ENCODE measurements around the gene FLT3.
"Not testable (repeated sequence)": the region's sequence is repeated elsewhere in the genome, so short reads cannot be mapped to it uniquely, and the experiment has no call there.

The FLT3 gene

DNA sequence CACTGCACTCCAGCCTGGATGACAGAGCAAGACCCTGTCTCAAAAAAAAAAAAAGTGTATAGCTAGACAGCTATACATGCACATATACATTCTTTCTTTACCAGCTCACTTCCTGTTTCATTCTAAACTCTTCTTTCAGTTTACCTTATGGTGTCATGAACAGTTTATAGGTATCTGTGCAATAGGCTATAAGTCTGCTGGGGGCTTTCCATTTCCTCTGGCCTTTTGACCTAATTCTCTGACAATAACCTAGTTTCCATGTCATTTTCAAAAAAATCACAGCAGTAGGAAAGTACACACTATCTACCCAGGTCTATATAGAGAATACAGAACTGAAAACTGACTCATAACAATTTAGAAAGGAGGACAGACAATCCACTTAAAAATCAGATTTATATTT, 87.5 kb downstream of the FLT3 start:
- Histone ChIP-seq H3K4me1 (ENCODE audit: control insufficient read depth in 1 of 2, insufficient read depth in 1 of 2, low read depth in 1 of 2, low read length in 1 of 2) (no peaks in the 10 kb centered on the region), H3K4me3 (ENCODE audit: low read depth in 1 of 2, low read length in 1 of 2) (no peak overlapping the region)

DNA sequence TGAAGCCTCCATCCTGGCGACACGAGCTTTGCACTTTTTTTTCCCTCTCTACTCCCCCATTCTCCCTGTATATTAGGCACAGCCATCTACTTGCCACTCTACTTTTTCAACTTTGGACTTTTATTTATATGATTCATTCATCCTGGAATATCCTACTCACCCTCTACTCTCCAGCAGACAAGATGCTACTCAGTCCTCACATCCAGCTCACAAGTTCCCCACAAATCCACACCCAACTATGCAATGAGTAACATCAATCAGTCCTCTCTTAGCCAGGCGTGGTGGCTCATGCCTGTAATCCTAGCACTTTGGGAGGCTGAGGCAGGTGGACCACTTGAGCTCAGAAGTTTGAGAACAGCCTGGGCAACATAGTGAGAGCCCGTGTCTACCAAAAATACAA, 88.0 kb downstream of the FLT3 start:
- no peaks in the 10 kb centered on the region for H3K27me3 ChIP-seq
- H3K4me1 ChIP-seq (ENCODE audit: control insufficient read depth in 1 of 2, insufficient read depth in 1 of 2, low read depth in 1 of 2, low read length in 1 of 2) = no peaks in the 10 kb centered on the region
- TF ChIP-seq, protein P1, sequence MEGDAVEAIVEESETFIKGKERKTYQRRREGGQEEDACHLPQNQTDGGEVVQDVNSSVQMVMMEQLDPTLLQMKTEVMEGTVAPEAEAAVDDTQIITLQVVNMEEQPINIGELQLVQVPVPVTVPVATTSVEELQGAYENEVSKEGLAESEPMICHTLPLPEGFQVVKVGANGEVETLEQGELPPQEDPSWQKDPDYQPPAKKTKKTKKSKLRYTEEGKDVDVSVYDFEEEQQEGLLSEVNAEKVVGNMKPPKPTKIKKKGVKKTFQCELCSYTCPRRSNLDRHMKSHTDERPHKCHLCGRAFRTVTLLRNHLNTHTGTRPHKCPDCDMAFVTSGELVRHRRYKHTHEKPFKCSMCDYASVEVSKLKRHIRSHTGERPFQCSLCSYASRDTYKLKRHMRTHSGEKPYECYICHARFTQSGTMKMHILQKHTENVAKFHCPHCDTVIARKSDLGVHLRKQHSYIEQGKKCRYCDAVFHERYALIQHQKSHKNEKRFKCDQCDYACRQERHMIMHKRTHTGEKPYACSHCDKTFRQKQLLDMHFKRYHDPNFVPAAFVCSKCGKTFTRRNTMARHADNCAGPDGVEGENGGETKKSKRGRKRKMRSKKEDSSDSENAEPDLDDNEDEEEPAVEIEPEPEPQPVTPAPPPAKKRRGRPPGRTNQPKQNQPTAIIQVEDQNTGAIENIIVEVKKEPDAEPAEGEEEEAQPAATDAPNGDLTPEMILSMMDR (IDR thresholded peaks at IDR 0.05) = no peak
- no peaks in the 10 kb centered on the region for H3K36me3 ChIP-seq
- H3K4me3 ChIP-seq (ENCODE audit: low read depth in 1 of 2, low read length in 1 of 2) = no peak overlapping the region
- no peaks in the 10 kb centered on the region for H3K9me3 ChIP-seq
- no peak overlapping the region for H3K27ac ChIP-seq

More for the DNA sequence above, 87.5 kb downstream of the FLT3 start:
- no peaks in the 10 kb centered on the region for H3K9me3 ChIP-seq
- H3K36me3 ChIP-seq = no peaks in the 10 kb centered on the region
- TF ChIP-seq, protein P1 (IDR thresholded peaks at IDR 0.05) = no peak
- H3K27ac ChIP-seq = no peak overlapping the region
- no peaks in the 10 kb centered on the region for H3K27me3 ChIP-seq

- Histone ChIP-seq H3K4me1 (ENCODE audit: control insufficient read depth in 1 of 2, insufficient read depth in 1 of 2, low read depth in 1 of 2, low read length in 1 of 2) (no peaks in the 10 kb centered on the region), H3K27ac (no peak overlapping the region), H3K4me3 (ENCODE audit: low read depth in 1 of 2, low read length in 1 of 2) (no peak overlapping the region), H3K36me3 (no peaks in the 10 kb centered on the region), H3K27me3 (no peaks in the 10 kb centered on the region), H3K9me3 (no peaks in the 10 kb centered on the region)
- TF ChIP-seq, protein P1 (IDR thresholded peaks at IDR 0.05) = no peak
These were observed 90.3 kb downstream of the FLT3 start for GRCh38 chr13:28010046-28010445.

- H3K27ac ChIP-seq; H3K4me3 ChIP-seq (ENCODE audit: low read depth in 1 of 2, low read length in 1 of 2); H3K4me1 ChIP-seq (ENCODE audit: control insufficient read depth in 1 of 2, insufficient read depth in 1 of 2, low read depth in 1 of 2, low read length in 1 of 2); H3K27me3 ChIP-seq; H3K36me3 ChIP-seq; H3K9me3 ChIP-seq: not testable (repeated sequence)
These were observed 95.4 kb downstream of the FLT3 start for GRCh38 chr13:28005016-28005415.

DNA sequence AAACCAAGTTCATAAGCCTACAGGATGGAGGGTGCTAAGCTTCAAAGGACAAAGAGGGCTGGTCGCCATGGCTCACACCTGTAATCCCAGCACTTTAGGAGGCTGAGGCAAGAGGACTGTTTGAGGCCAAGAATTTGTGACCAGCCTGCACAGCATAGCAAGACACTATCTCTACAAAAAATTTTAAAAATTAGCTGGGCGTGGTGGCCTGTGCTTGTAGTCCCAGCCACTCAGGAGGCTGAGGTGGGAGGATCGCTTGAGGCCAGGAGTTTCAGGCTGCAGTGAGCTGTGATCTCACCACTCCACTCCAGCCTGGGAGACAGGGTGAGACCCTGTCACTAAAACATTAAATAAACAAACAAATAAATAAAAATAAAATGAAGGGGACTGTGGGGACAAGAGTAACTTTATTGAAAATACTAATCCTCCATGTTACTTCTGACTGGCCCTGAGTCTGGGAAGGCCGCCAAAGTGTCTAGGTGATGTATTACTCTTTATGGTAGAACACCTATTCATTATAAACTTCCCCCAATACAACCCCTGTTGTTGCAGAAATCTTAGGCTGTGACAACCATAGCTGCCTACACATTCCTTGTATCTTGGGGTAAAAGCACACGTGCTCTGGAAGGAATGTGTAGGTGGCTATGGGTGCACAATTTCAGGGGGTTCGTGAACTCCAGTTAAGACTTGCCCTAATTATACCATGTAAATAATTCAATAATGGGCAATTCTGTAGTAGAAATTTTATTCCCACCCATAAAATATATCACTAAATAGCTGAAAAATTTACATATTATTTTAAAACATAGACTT, 97.3 kb downstream of the FLT3 start:
- Histone ChIP-seq H3K9me3 (no peaks in the 10 kb centered on the region), H3K36me3 (no peaks in the 10 kb centered on the region), H3K27me3 (no peaks in the 10 kb centered on the region), H3K4me3 (ENCODE audit: low read depth in 1 of 2, low read length in 1 of 2) (no peak overlapping the region), H3K4me1 (ENCODE audit: control insufficient read depth in 1 of 2, insufficient read depth in 1 of 2, low read depth in 1 of 2, low read length in 1 of 2) (no peaks in the 10 kb centered on the region), H3K27ac (no peak overlapping the region)
- TF ChIP-seq, protein P1 (IDR thresholded peaks at IDR 0.05) = no peak

GRCh38 chr13:28001837-28002473, 98.4 kb downstream of the FLT3 start:
- no peaks in the 10 kb centered on the region for H3K36me3 ChIP-seq
- no peaks in the 10 kb centered on the region for H3K27me3 ChIP-seq
- H3K27ac ChIP-seq = no peak overlapping the region
- TF ChIP-seq, protein P1 (IDR thresholded peaks at IDR 0.05) = no peak
- H3K9me3 ChIP-seq = no peaks in the 10 kb centered on the region
- no peak overlapping the region for H3K4me3 ChIP-seq (ENCODE audit: low read depth in 1 of 2, low read length in 1 of 2)
- no peaks in the 10 kb centered on the region for H3K4me1 ChIP-seq (ENCODE audit: control insufficient read depth in 1 of 2, insufficient read depth in 1 of 2, low read depth in 1 of 2, low read length in 1 of 2)

Data from neutrophil (primary cell).